Esophagus muscularis mucosa (tissue), 4 donors: Measurements from ENCODE around the gene NUDT3. TPM values are rescaled to one million over a fixed set of nuclear protein-coding genes. Genes with fewer than 3 reads are reported as not detected.
A peak's percentile ranks its signal among the peaks of the same experiment; 100 is the strongest.

Source experiments
- DNase-seq: peaks from one replicate; pipeline ENCODE4 v3.0.0-alpha.2; 2017; ENCODE audit errors: extremely low spot score
- H3K27ac ChIP-seq, 4 donors: fragments of 200-600 bp; sonication (generic); replicated peaks in 1 of 4; 1 replicate in 3 of 4; 2 replicates in 1 of 4; pipeline ENCODE4 v1.5.1; 2016 to 2019; ENCODE audit warnings: mild to moderate bottlenecking in 1 of 4
- H3K27me3 ChIP-seq, 4 donors: fragments of 200-600 bp; sonication (generic); one replicate each; pipeline versions ENCODE4 v1.5.1 to v1.6.0; 2016 to 2019
- H3K36me3 ChIP-seq, 4 donors: fragments of 200-600 bp; sonication (generic); one replicate each; pipeline ENCODE4 v1.5.1; 2016 to 2019
- H3K4me1 ChIP-seq, 4 donors: fragments of 200-600 bp; sonication (generic); one replicate each; pipeline ENCODE4 v1.5.1; 2016 to 2019
- H3K4me3 ChIP-seq, 4 donors: fragments of 200-600 bp; sonication (generic); 1 replicate in 2 of 4; 2 replicates in 2 of 4; pipeline ENCODE4 v1.5.1; 2016 to 2019; ENCODE audit warnings: mild to moderate bottlenecking in 4 of 4, moderate library complexity in 1 of 4
- H3K9me3 ChIP-seq, 4 donors: fragments of 200-600 bp; sonication (generic); 1 replicate in 3 of 4; 2 replicates in 1 of 4; pipeline ENCODE4 v1.5.1; 2016 to 2019
- EP300 ChIP-seq: sonication (generic); formaldehyde crosslinking; IDR thresholded peaks from one replicate; pipeline ENCODE4 v1.6.1; 2017; ENCODE audit warnings: antibody characterized with exemption
- POLR2A ChIP-seq: fragments of 450-650 bp; IDR thresholded peaks from one replicate; pipeline ENCODE4 v1.6.1; 2017; ENCODE audit warnings: antibody characterized with exemption, moderate library complexity, mild to moderate bottlenecking, low read depth
- POLR2AphosphoS5 ChIP-seq, 2 donors: sonication (generic); formaldehyde crosslinking; IDR thresholded peaks; one replicate each; pipeline ENCODE4 v1.6.1; 2017; ENCODE audit warnings: antibody characterized with exemption in 2 of 2
- WGBS: methylation state at CpG from one replicate; pipeline ENCODE4 v1.1.5; 2018; 5-methylcytosine and 5-hydroxymethylcytosine counted together
- intact Hi-C: fragments of 100-400 bp; cut with DNase I; formaldehyde crosslinking; loops from one replicate; pipeline ENCODE4 v1.15.1; 2023
- total RNA-seq, 4 donors: library from RNA; depleted of rRNA; stranded (reverse); fragments of >200 nt; gene quantifications; one replicate each; pipeline versions ENCODE4 v1.1.0 to v1.2.1, GENCODE V29; 2016
- TF ChIP-seq, protein P1 (sequence below), 3 experiments: fragments of 200-600 bp in 2 of 3; fragments of 450-650 bp in 1 of 3; sonication (generic) in 2 of 3; IDR thresholded peaks; one replicate each; pipeline ENCODE4 v1.5.1; 2017 to 2019; ENCODE audit warnings: antibody characterized with exemption in 3 of 3, mild to moderate bottlenecking in 2 of 3, moderate library complexity in 1 of 3

Gene NUDT3
- total RNA-seq, 4 donors from 2014 or later: 37.1 to 57.2 (median 47.4) TPM

DNA sequence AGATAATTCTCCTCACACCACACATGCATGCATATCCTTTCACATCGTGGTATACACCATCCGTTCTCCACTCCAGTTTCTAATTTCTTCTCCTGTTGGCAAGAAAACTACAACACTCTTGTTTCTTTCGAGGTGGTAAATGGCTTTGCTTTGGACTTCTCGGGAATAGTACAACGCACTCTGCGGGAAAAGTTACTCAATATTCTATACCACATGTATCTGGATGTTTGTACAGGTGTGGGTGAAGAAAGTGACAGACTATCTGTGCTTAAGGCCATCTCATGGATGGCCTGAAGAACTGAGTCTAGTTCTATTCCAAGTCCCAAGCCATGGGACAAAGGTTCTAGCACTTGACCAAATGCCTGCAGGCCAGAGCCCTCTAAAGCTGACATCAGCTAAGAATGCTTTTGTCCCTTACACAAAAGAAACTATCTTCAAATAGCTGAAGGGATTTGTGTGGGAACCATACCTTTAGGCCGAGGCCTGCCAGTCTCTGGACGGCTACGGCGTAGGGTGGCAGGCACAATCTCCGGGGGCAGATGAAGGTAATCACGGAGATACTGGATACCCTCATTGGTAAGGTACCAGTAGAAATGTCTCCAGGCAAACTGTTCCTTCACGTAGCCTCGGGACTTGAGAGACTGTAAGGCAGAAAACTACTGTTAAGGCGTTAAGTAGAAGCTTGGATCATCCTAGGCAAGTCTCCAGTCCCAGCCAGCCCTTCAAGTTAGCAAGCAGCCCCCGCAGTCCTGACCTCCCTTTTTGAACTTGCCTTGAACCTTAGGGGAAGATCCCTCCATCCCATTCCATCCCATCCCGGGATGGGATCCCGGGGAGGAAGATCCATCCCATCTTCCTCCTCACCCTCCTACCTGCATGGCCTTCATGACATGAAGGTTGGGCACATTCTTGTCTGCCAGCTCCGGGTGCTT is 32.0 kb upstream of the NUDT3 start:
- no peaks in the 10 kb centered on the region for H3K27me3 ChIP-seq
- 81% methylated on average over 17 of the region's 19 CpGs for WGBS
- H3K4me3 ChIP-seq: peak overlapping the region; percentile 60 to 86 (median 80)
- no peaks in the 10 kb centered on the region for H3K9me3 ChIP-seq
- intact Hi-C loops: loop anchor here (10.0 kb wide), 1 partner anchor 180 kb away; no protein-coding TSS in a partner anchor
- peak overlapping the region; percentile 79 to 91 (median 88) for H3K27ac ChIP-seq
- H3K36me3 ChIP-seq: peaks cover 52 to 55% (median 54%) of the 10 kb centered on the region in 4 donors
- H3K4me1 ChIP-seq: peaks cover 15 to 46% (median 32%) of the 10 kb centered on the region in 4 donors
- DNase-seq: no peak
- TF ChIP-seq POLR2AphosphoS5 (IDR thresholded peaks at IDR 0.05): no peak
- TF ChIP-seq, protein P1, sequence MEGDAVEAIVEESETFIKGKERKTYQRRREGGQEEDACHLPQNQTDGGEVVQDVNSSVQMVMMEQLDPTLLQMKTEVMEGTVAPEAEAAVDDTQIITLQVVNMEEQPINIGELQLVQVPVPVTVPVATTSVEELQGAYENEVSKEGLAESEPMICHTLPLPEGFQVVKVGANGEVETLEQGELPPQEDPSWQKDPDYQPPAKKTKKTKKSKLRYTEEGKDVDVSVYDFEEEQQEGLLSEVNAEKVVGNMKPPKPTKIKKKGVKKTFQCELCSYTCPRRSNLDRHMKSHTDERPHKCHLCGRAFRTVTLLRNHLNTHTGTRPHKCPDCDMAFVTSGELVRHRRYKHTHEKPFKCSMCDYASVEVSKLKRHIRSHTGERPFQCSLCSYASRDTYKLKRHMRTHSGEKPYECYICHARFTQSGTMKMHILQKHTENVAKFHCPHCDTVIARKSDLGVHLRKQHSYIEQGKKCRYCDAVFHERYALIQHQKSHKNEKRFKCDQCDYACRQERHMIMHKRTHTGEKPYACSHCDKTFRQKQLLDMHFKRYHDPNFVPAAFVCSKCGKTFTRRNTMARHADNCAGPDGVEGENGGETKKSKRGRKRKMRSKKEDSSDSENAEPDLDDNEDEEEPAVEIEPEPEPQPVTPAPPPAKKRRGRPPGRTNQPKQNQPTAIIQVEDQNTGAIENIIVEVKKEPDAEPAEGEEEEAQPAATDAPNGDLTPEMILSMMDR (IDR thresholded peaks at IDR 0.05): no peak
- TF ChIP-seq POLR2A: no peak
- TF ChIP-seq EP300: no peak

GRCh38 chr6:34423254-34423653 is 30.8 kb upstream of the NUDT3 start:
- DNase-seq: no peak
- Histone ChIP-seq H3K9me3 (no peaks in the 10 kb centered on the region), H3K4me3 (no peak overlapping the region), H3K27me3 (no peaks in the 10 kb centered on the region), H3K4me1 (peaks cover 15 to 46% (median 32%) of the 10 kb centered on the region in 4 donors), H3K36me3 (peaks cover 62 to 67% (median 66%) of the 10 kb centered on the region in 4 donors), H3K27ac (peak overlapping the region in 3 of 4 donors; percentile 35 to 79 (median 50))
- intact Hi-C loops: loop anchor here (10.0 kb wide), 1 partner anchor 182 kb away; no protein-coding TSS in a partner anchor
- no peak for TF ChIP-seq POLR2A
- no peak for TF ChIP-seq POLR2AphosphoS5 (IDR thresholded peaks at IDR 0.05)
- no peak for TF ChIP-seq EP300
- TF ChIP-seq, protein P1 (IDR thresholded peaks at IDR 0.05): no peak
- WGBS: 72% methylated on average over 5 of the region's 5 CpGs

GRCh38 chr6:34418367-34418766 is 25.9 kb upstream of the NUDT3 start:
- Histone ChIP-seq H3K27ac (no peak overlapping the region), H3K27me3 (no peaks in the 10 kb centered on the region), H3K36me3 (peaks cover 63 to 76% (median 75%) of the 10 kb centered on the region in 4 donors), H3K4me3 (no peak overlapping the region), H3K4me1 (peaks cover 4 to 34% (median 18%) of the 10 kb centered on the region in 4 donors), H3K9me3 (no peaks in the 10 kb centered on the region)
- TF ChIP-seq, protein P1 (IDR thresholded peaks at IDR 0.05): no peak
- TF ChIP-seq POLR2A (no peak), EP300 (no peak), POLR2AphosphoS5 (IDR thresholded peaks at IDR 0.05) (no peak)
- 83% methylated on average over 5 of the region's 5 CpGs for WGBS
- intact Hi-C loops: no loop called here
- DNase-seq: no peak

- 76% methylated on average over 7 of the region's 7 CpGs for WGBS
- intact Hi-C loops: no loop called here
- Histone ChIP-seq H3K27ac (no peak overlapping the region), H3K9me3 (no peaks in the 10 kb centered on the region), H3K36me3 (peaks cover 49 to 61% (median 60%) of the 10 kb centered on the region in 4 donors), H3K27me3 (no peaks in the 10 kb centered on the region), H3K4me1 (peaks cover 4 to 20% (median 12%) of the 10 kb centered on the region in 4 donors), H3K4me3 (no peak overlapping the region)
- no peak for DNase-seq
- no peak for TF ChIP-seq POLR2AphosphoS5 (IDR thresholded peaks at IDR 0.05)
- no peak for TF ChIP-seq EP300
- TF ChIP-seq POLR2A: no peak
- TF ChIP-seq, protein P1 (IDR thresholded peaks at IDR 0.05): no peak
Measured at GRCh38 chr6:34416877-34417371, 24.5 kb upstream of the NUDT3 start.
